ENCODE data around the gene SYP. TPM values are rescaled to one million over a fixed set of nuclear protein-coding genes. Genes with fewer than 3 reads are reported as not detected.
A peak's percentile ranks its signal among the peaks of the same experiment; 100 is the strongest.
"Not testable (repeated sequence)": the region's sequence is repeated elsewhere in the genome, so short reads cannot be mapped to it uniquely, and the experiment has no call there.

SYP gene
- total RNA-seq, 1 experiment from 2014 or later, result 1.9 TPM

GRCh38 chrX:49161632-49162031, 38.4 kb downstream of the SYP start:
- H3K4me3 ChIP-seq (ENCODE audit: insufficient read depth, low read depth, low read length), result no peak overlapping the region
- peaks cover 34% of the 10 kb centered on the region for H3K27me3 ChIP-seq (ENCODE audit: control insufficient read depth, insufficient read depth, low read length)
- H3K36me3 ChIP-seq (replicated peaks; ENCODE audit: control insufficient read depth, insufficient read depth, low read length), result no peaks in the 10 kb centered on the region
- no peak for DNase-seq

- H3K4me3 ChIP-seq (ENCODE audit: insufficient read depth, low read depth, low read length), result no peak overlapping the region
- DNase-seq, result no peak
- peaks cover 30% of the 10 kb centered on the region for H3K27me3 ChIP-seq (ENCODE audit: control insufficient read depth, insufficient read depth, low read length)
- no peaks in the 10 kb centered on the region for H3K36me3 ChIP-seq (replicated peaks; ENCODE audit: control insufficient read depth, insufficient read depth, low read length)
Measured at GRCh38 chrX:49160908-49161307, 39.1 kb downstream of the SYP start.

- no peak overlapping the region for H3K4me3 ChIP-seq (ENCODE audit: insufficient read depth, low read depth, low read length)
- peaks cover 18% of the 10 kb centered on the region for H3K27me3 ChIP-seq (ENCODE audit: control insufficient read depth, insufficient read depth, low read length)
- peak; percentile 61 for DNase-seq
- no peaks in the 10 kb centered on the region for H3K36me3 ChIP-seq (replicated peaks; ENCODE audit: control insufficient read depth, insufficient read depth, low read length)
Measured at GRCh38 chrX:49157194-49157593, 42.8 kb downstream of the SYP start.

DNA sequence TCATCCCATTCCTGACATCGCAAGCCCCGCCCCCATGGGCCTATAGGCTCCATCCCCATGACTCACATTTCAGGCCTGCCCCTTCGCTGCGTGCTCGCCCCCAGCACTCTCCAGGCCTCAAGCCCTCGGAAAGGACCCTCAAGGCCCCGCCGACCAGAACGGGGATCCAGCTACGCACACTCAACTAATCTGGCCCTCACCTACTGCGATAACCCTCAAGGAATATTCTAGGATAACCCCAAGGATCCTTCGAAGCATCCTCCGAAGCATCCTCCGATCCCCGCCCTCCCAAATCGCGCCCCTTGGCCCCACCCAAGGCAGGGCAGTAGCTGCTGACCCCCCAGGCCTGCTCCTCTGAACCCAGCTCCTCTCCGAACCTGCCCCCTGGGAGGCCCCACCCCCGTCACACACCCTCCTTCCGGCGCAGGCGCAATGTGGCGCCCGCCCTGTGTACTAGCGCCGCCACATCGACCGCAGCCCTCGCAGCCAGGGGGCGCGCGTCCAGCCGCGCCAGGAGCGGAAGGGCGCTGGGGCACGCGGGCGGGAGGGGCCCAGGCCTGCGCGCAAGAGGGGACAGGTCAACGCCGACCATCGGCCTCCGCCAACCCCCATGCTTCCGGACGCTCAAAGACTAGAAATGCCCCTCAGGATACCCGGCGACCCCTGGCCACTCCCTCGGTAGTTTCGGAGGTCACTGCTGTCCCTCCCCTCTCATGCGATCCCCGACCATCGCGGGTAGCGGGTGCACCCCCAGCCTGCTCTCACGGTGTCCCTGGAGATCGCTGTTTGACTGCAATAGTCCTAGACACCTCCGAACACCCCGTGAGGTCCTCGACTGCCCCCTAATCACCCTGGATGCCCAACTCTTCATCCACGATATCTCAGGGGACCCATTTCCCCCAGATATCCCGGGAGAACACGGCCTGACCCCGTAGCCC, 43.8 kb downstream of the SYP start:
- H3K27me3 ChIP-seq (ENCODE audit: control insufficient read depth, insufficient read depth, low read length), result peaks cover 13% of the 10 kb centered on the region
- H3K36me3 ChIP-seq (replicated peaks; ENCODE audit: control insufficient read depth, insufficient read depth, low read length), result no peaks in the 10 kb centered on the region
- peak; percentile 90 for DNase-seq
- peak overlapping the region; percentile 54 for H3K4me3 ChIP-seq (ENCODE audit: insufficient read depth, low read depth, low read length)

- peaks cover 11% of the 10 kb centered on the region for H3K27me3 ChIP-seq (ENCODE audit: control insufficient read depth, insufficient read depth, low read length)
- peak overlapping the region; percentile 31 for H3K4me3 ChIP-seq (ENCODE audit: insufficient read depth, low read depth, low read length)
- H3K36me3 ChIP-seq (replicated peaks; ENCODE audit: control insufficient read depth, insufficient read depth, low read length), result no peaks in the 10 kb centered on the region
- DNase-seq, result peak; percentile 77
Measured at GRCh38 chrX:49155243-49155899, 44.6 kb downstream of the SYP start.

- no peak for DNase-seq
- H3K36me3 ChIP-seq (replicated peaks; ENCODE audit: control insufficient read depth, insufficient read depth, low read length), result no peaks in the 10 kb centered on the region
- peaks cover 9% of the 10 kb centered on the region for H3K27me3 ChIP-seq (ENCODE audit: control insufficient read depth, insufficient read depth, low read length)
- H3K4me3 ChIP-seq (ENCODE audit: insufficient read depth, low read depth, low read length), result no peak overlapping the region
Measured at GRCh38 chrX:49153467-49153866, 46.5 kb downstream of the SYP start.

DNA sequence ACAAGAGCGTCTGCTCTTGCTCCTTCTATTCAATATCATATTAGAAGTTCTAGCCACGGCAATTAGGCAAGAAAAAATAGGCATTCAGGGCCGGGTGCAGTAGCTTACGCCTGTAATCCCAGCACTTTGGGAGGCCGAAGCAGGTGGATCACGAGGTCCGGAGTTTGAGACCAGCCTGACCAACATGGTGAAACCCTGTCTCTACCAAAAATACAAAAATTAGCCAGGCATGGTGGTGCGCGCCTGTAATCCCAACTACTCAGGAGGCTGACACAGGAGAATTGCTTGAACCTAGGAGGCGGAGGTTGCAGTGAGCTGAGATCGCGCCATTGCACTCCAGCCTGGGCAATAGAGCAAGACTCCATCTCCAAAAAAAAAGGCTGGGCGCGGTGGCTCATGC, 50.7 kb downstream of the SYP start:
- not testable (repeated sequence) for H3K4me3 ChIP-seq (ENCODE audit: insufficient read depth, low read depth, low read length); H3K27me3 ChIP-seq (ENCODE audit: control insufficient read depth, insufficient read depth, low read length); DNase-seq; H3K36me3 ChIP-seq (replicated peaks; ENCODE audit: control insufficient read depth, insufficient read depth, low read length)

- DNase-seq; H3K36me3 ChIP-seq (replicated peaks; ENCODE audit: control insufficient read depth, insufficient read depth, low read length); H3K4me3 ChIP-seq (ENCODE audit: insufficient read depth, low read depth, low read length); H3K27me3 ChIP-seq (ENCODE audit: control insufficient read depth, insufficient read depth, low read length): not testable (repeated sequence)
Measured at GRCh38 chrX:49148390-49149100, 51.4 kb downstream of the SYP start.

DNA sequence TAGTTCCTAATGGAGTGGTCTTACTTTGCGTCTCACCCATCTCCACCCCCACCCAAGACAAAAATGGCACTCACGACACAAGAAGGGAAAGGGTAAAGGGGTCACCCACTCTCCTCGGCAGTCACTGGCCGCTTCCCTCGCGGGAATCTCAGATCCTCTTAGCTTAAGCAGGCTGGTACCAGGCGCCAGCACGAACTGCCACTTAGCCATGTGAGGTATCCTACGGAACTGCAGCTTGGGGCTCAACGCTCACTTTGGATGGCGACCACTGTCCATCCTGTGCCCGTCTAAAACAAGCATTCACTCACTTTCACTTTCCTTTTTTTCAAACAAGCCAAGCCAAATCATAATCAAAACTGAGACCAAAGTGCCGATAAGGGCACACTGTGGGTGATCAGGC, 52.1 kb downstream of the SYP start:
- DNase-seq, result no peak
- Histone ChIP-seq H3K27me3 (ENCODE audit: control insufficient read depth, insufficient read depth, low read length) (no peaks in the 10 kb centered on the region), H3K4me3 (ENCODE audit: insufficient read depth, low read depth, low read length) (no peak overlapping the region), H3K36me3 (replicated peaks; ENCODE audit: control insufficient read depth, insufficient read depth, low read length) (no peaks in the 10 kb centered on the region)

DNA sequence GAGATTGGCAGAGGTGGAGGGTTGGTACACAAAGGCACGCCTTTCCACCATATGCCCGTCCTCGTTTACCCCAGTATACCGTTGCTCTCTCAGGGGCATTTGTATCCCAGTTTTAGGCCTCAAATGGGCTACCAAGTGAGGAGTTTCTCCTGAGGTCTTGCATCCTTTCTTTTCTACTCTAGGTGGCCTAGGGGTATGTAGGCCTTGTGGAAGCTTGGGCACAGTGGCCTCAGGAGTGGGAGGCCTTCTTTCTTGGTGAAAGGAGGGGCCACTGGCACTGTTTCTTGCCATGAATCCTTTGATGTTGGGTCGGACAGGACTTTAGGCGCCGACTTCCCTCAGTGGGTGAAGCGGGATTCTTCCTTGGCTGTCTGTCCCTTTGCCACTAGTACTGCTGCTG, 52.7 kb downstream of the SYP start:
- H3K4me3 ChIP-seq (ENCODE audit: insufficient read depth, low read depth, low read length), result no peak overlapping the region
- DNase-seq, result no peak
- H3K27me3 ChIP-seq (ENCODE audit: control insufficient read depth, insufficient read depth, low read length), result no peaks in the 10 kb centered on the region
- H3K36me3 ChIP-seq (replicated peaks; ENCODE audit: control insufficient read depth, insufficient read depth, low read length), result no peaks in the 10 kb centered on the region

DNA sequence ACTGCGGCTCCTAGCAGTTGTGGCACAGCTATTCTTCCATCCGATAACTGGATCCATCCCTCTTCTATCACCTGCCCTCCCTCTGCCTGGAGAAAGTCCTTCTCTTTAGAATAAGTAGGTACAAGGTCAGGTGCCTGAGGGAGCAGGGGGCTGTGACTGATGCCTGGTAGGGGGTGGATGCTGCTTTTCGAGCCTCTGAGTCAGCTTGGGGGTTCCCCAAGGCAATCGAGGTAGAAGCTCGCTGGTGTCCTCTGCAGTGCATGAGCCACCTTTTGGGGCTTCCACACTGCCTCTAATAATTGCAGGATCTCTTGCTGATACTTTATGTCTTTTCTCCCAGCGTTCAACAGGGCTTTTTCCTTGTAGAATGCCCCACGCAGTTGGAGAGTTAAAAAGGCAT, 56.8 kb downstream of the SYP start:
- not testable (repeated sequence) for DNase-seq; H3K27me3 ChIP-seq (ENCODE audit: control insufficient read depth, insufficient read depth, low read length); H3K36me3 ChIP-seq (replicated peaks; ENCODE audit: control insufficient read depth, insufficient read depth, low read length); H3K4me3 ChIP-seq (ENCODE audit: insufficient read depth, low read depth, low read length)

GRCh38 chrX:49142264-49142663, 57.7 kb downstream of the SYP start:
- H3K36me3 ChIP-seq (replicated peaks; ENCODE audit: control insufficient read depth, insufficient read depth, low read length); DNase-seq; H3K27me3 ChIP-seq (ENCODE audit: control insufficient read depth, insufficient read depth, low read length); H3K4me3 ChIP-seq (ENCODE audit: insufficient read depth, low read depth, low read length): not testable (repeated sequence)

GRCh38 chrX:49139713-49140112, 60.3 kb downstream of the SYP start:
- no peaks in the 10 kb centered on the region for H3K27me3 ChIP-seq (ENCODE audit: control insufficient read depth, insufficient read depth, low read length)
- DNase-seq, result no peak
- no peaks in the 10 kb centered on the region for H3K36me3 ChIP-seq (replicated peaks; ENCODE audit: control insufficient read depth, insufficient read depth, low read length)
- H3K4me3 ChIP-seq (ENCODE audit: insufficient read depth, low read depth, low read length), result no peak overlapping the region

All from H7 (cell line).